Osteoblast (primary cell): Measurements from ENCODE around the gene LRRC47. TPM values are rescaled to one million over a fixed set of nuclear protein-coding genes. Genes with fewer than 3 reads are reported as not detected.

ENCODE experiments used
- DNase-seq: peaks from one replicate; pipeline ENCODE4 v3.0.0; 2011; ENCODE audit warnings: low spot score, mixed read lengths; ENCODE audit not compliant: insufficient read length; ENCODE audit errors: missing footprints
- H2AFZ ChIP-seq: 2 replicates; pipeline ENCODE4 v1.6.0; 2011; ENCODE audit warnings: mild to moderate bottlenecking, low read length
- H3K27ac ChIP-seq: 2 replicates; pipeline ENCODE4 v1.5.1; 2011; ENCODE audit warnings: mild to moderate bottlenecking, low read depth, low read length, moderate library complexity
- H3K27me3 ChIP-seq: 2 replicates; pipeline ENCODE4 v1.6.0; 2012; ENCODE audit warnings: mild to moderate bottlenecking, control low read depth, inconsistent platforms, low read length, moderate library complexity; ENCODE audit not compliant: insufficient read depth
- H3K36me3 ChIP-seq: 2 replicates; pipeline ENCODE4 v1.5.1; 2011; ENCODE audit warnings: mild to moderate bottlenecking, low read length, control low read depth, moderate library complexity; ENCODE audit not compliant: insufficient read depth
- H3K4me1 ChIP-seq: 2 replicates; pipeline ENCODE4 v1.5.1; 2011; ENCODE audit warnings: mild to moderate bottlenecking, low read length, control low read depth, moderate library complexity; ENCODE audit not compliant: insufficient read depth
- H3K4me2 ChIP-seq: 2 replicates; pipeline ENCODE4 v1.6.0; 2011; ENCODE audit warnings: mild to moderate bottlenecking, low read length; ENCODE audit not compliant: insufficient read depth
- H3K4me3 ChIP-seq: fragments of 200-600 bp; sonication (generic); 3 replicates; pipeline ENCODE4 v1.5.1; 2012; ENCODE audit warnings: mild to moderate bottlenecking, low read length, inconsistent platforms; ENCODE audit not compliant: insufficient read depth
- H3K79me2 ChIP-seq: 2 replicates; pipeline ENCODE4 v1.6.0; 2012; ENCODE audit warnings: mild to moderate bottlenecking, low read length, control low read depth, inconsistent platforms; ENCODE audit not compliant: insufficient read depth
- H3K9me3 ChIP-seq: 2 replicates; pipeline ENCODE4 v1.5.1; 2011; ENCODE audit warnings: low read depth, low read length, control low read depth
- H4K20me1 ChIP-seq: 2 replicates; pipeline ENCODE4 v1.6.0; 2012; ENCODE audit warnings: mild to moderate bottlenecking, low read length, control low read depth; ENCODE audit not compliant: insufficient read depth
- total RNA-seq: library from RNA; depleted of rRNA; stranded (reverse); fragments of >200 nt; gene quantifications from 2 replicates; pipeline ENCODE4 v1.2.3, GENCODE V29; 2012
- TF ChIP-seq, protein P1 (sequence below): IDR thresholded peaks from 2 replicates; pipeline ENCODE4 v1.5.1; 2011; ENCODE audit warnings: mild to moderate bottlenecking, low read depth, low read length, moderate library complexity; ENCODE audit errors: extremely low read depth

Gene LRRC47
- total RNA-seq, 1 donor: 30.0 TPM

DNA sequence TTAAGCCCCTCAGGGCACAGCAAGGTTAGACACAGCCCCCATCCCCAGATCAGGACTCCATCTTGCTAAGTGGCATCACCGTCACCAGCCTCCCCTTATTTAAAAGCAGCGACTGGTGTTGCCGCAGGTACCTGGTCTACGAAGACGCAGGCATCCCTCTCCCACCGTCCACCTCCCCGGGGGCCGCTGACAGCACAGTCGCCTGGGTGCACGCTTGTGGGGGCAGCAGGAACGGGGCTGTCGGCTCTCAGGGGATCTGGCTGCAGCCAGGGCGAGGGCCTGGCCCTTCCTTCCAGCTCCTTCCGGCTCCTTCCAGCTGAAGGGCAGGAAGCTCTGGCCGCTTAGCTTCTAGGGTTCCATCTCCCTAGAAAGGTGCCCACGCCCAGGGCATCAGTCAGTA, 61.7 kb downstream of the LRRC47 start:
- H3K27me3 ChIP-seq: peaks cover 21% of the 10 kb centered on the region
- H3K4me2 ChIP-seq: no peak overlapping the region
- peaks cover 21% of the 10 kb centered on the region for H3K36me3 ChIP-seq
- DNase-seq: no peak
- H3K9me3 ChIP-seq: no peaks in the 10 kb centered on the region
- peaks cover 11% of the 10 kb centered on the region for H3K4me1 ChIP-seq
- no peak overlapping the region for H3K27ac ChIP-seq
- TF ChIP-seq, protein P1, sequence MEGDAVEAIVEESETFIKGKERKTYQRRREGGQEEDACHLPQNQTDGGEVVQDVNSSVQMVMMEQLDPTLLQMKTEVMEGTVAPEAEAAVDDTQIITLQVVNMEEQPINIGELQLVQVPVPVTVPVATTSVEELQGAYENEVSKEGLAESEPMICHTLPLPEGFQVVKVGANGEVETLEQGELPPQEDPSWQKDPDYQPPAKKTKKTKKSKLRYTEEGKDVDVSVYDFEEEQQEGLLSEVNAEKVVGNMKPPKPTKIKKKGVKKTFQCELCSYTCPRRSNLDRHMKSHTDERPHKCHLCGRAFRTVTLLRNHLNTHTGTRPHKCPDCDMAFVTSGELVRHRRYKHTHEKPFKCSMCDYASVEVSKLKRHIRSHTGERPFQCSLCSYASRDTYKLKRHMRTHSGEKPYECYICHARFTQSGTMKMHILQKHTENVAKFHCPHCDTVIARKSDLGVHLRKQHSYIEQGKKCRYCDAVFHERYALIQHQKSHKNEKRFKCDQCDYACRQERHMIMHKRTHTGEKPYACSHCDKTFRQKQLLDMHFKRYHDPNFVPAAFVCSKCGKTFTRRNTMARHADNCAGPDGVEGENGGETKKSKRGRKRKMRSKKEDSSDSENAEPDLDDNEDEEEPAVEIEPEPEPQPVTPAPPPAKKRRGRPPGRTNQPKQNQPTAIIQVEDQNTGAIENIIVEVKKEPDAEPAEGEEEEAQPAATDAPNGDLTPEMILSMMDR: no peak
- H2AFZ ChIP-seq: no peak overlapping the region
- H3K79me2 ChIP-seq: no peaks in the 10 kb centered on the region
- H3K4me3 ChIP-seq: no peak overlapping the region
- H4K20me1 ChIP-seq: no peaks in the 10 kb centered on the region

DNA sequence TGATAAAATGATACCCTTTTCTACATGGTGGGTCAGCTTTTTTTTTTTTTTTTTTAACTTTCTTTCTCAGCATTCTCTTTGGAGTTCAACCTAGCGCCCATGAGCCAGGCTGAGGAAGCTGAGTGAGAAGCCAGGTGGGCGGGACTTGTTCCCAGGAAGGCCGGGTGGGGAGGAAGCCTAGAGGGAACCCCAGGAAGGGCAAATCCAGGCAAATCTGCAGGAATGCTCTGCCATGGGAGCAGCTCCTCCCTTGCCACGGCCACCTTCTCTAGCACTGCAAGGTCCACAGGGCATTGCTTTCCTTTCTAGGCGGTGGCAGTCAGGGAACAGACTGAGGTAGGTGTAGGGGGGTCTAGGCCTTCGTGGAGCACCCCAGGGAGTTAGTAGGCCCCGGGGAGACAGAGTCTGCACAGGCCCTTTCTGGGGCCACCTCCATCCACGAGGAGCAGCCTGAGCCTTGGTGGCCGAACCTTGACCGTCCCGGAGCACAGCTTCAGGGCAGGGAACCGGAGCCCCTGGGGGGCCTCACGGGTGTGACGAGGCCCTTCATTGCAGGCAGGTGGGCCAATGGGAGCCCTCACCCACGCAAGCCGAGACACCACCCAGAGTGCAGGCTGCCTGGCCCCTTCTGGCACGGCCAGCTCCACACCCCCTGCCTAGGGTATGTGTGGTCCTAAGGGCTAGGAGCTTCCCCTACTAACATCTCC, 62.3 kb downstream of the LRRC47 start:
- H3K79me2 ChIP-seq: no peaks in the 10 kb centered on the region
- no peaks in the 10 kb centered on the region for H4K20me1 ChIP-seq
- TF ChIP-seq, protein P1: no peak
- H3K4me3 ChIP-seq: no peak overlapping the region
- peaks cover 18% of the 10 kb centered on the region for H3K36me3 ChIP-seq
- DNase-seq: peak; percentile 72
- no peak overlapping the region for H3K27ac ChIP-seq
- H3K9me3 ChIP-seq: no peaks in the 10 kb centered on the region
- H2AFZ ChIP-seq: no peak overlapping the region
- no peak overlapping the region for H3K4me2 ChIP-seq
- H3K27me3 ChIP-seq: peaks cover 21% of the 10 kb centered on the region
- peaks cover 11% of the 10 kb centered on the region for H3K4me1 ChIP-seq

DNA sequence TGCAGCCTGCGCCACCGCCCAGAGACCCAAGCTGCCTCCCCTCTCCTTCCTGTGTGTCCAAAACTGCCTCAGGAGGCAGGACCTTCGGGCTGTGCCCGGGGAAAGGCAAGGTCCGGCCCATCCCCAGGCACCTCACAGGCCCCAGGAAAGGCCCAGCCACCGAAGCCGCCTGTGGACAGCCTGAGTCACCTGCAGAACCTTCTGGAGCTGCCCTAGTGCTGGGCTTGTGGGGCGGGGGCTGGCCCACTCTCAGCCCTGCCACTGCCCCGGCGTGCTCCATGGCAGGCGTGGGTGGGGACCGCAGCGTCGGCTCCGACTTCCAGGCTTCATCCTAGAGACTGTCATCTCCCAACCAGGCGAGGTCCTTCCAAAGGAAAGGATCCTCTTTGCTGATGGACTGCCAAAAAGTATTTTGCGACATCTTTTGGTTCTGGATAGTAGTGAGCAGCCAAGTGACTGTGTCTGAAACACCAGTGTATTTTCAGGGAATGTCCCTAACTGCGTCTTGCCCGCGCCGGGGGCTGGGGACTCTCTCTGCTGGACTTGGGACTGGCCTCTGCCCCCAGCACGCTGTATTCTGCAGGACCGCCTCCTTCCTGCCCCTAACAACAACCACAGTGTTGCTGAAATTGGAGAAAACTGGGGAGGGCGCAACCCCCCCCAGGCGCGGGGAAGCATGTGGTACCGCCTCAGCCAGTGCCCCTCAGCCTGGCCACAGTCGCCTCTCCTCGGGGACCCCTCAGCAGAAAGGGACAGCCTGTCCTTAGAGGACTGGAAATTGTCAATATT, 63.0 kb downstream of the LRRC47 start:
- H3K4me3 ChIP-seq: no peak overlapping the region
- TF ChIP-seq, protein P1: no peak
- peaks cover 11% of the 10 kb centered on the region for H3K4me1 ChIP-seq
- no peak overlapping the region for H3K4me2 ChIP-seq
- H3K27ac ChIP-seq: no peak overlapping the region
- H3K9me3 ChIP-seq: no peaks in the 10 kb centered on the region
- DNase-seq: peak; percentile 84
- peaks cover 12% of the 10 kb centered on the region for H3K36me3 ChIP-seq
- peaks cover 21% of the 10 kb centered on the region for H3K27me3 ChIP-seq
- no peaks in the 10 kb centered on the region for H3K79me2 ChIP-seq
- H4K20me1 ChIP-seq: no peaks in the 10 kb centered on the region
- no peak overlapping the region for H2AFZ ChIP-seq

GRCh38 chr1:3732434-3733093, 63.7 kb downstream of the LRRC47 start:
- no peak overlapping the region for H2AFZ ChIP-seq

More at GRCh38 chr1:3732434-3733093, 63.7 kb downstream of the LRRC47 start:
- Histone ChIP-seq H4K20me1 (no peaks in the 10 kb centered on the region), H3K27me3 (peaks cover 21% of the 10 kb centered on the region), H3K27ac (no peak overlapping the region), H3K9me3 (no peaks in the 10 kb centered on the region), H3K4me2 (no peak overlapping the region), H3K4me3 (no peak overlapping the region), H3K36me3 (peaks cover 8% of the 10 kb centered on the region), H3K79me2 (no peaks in the 10 kb centered on the region), H3K4me1 (peaks cover 11% of the 10 kb centered on the region)
- peak; percentile 90 for DNase-seq
- TF ChIP-seq, protein P1: no peak
